ENCODE measurements around the gene PTCH2. TPM values are rescaled to one million over a fixed set of nuclear protein-coding genes. Genes with fewer than 3 reads are reported as not detected.
A peak's percentile ranks its signal among the peaks of the same experiment; 100 is the strongest.

The PTCH2 gene
- total and polyA plus RNA-seq, 2 of the 13 experiments (the other 11 are each of a cell fraction or from before 2014, with no cell fraction given), result 0.60 to 1.5 TPM

DNA sequence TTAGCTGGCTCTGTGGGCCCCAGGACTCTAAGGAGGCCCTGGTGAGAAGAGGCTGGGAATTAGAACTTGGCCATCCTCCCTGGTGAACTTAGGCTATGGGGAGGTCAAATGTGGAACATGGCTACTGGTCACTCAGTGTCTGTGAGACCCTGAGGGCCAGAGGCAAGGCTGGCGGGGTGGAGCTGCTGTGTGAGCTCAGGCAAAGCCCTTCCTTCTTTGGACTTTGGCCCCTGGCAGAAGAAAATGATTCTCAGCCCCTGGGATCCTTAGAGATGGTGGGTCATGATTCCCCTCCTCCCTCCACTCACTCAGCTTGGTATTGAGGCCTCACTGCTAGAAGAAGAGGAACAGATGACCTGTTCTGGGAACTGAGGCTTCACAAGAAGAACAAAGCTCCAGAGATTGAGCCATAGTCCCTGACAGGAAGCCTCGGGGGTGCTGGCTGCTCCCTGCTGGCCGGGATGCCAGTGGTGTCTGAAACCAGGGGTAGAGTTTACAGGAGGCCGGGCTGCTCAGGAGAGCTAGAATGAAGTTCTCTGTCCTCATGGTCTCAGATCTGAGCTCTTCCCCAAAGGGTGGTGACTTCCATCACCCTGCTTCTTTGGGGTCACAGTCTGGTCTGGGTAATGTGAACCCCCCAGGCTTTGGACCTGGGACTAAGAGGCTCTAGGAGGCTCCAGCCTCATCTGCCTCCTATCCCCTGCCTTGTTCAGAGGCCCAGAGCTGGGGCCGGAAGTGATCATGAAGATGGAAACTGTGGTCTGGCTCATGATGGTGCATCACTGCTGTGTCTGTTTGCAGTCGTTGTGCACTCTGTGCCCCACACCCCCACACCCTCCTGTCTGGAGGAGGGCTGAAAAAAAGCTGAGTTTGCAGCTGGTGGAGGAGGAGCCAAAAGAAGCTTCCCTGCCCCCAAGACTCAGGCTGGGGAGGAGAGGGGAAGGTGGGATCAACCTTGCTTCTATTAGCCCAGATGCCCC lies 33.8 kb downstream of the PTCH2 start (continued):
- TF ChIP-seq, protein P1, sequence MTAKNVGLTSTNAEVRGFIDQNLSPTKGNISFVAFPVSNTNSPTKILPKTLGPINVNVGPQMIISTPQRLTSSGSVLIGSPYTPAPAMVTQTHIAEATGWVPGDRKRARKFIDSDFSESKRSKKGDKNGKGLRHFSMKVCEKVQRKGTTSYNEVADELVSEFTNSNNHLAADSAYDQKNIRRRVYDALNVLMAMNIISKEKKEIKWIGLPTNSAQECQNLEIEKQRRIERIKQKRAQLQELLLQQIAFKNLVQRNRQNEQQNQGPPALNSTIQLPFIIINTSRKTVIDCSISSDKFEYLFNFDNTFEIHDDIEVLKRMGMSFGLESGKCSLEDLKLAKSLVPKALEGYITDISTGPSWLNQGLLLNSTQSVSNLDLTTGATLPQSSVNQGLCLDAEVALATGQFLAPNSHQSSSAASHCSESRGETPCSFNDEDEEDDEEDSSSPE (CRISPR knock-in tag; IDR thresholded peaks at IDR 0.05), result no peak
- TF ChIP-seq RNF2 (conservative IDR thresholded peaks at IDR 0.05; ENCODE audit: low read depth) (no peak), NR2F2 (IDR thresholded peaks at IDR 0.05; ENCODE audit: borderline replicate concordance, low read depth) (no peak), HDAC2 (CRISPR knock-in tag; IDR thresholded peaks at IDR 0.05) (no peak; the same call in 1 of the 2 replicates), ZNF616 (CRISPR knock-in tag; IDR thresholded peaks at IDR 0.05; ENCODE audit: low read depth) (no peak), ZNF251 (CRISPR knock-in tag; IDR thresholded peaks at IDR 0.05) (no peak), ZNF292 (CRISPR knock-in tag; IDR thresholded peaks at IDR 0.05; ENCODE audit: borderline replicate concordance, low read depth) (no peak), TAF15 (IDR thresholded peaks at IDR 0.05; ENCODE audit: low read depth, low read length, poor library complexity, severe bottlenecking) (no peak), SNRNP70 (IDR thresholded peaks at IDR 0.05; ENCODE audit: low read depth, low read length) (no peak), ISX (CRISPR knock-in tag; conservative IDR thresholded peaks at IDR 0.05) (no peak), MAF1 (CRISPR knock-in tag; IDR thresholded peaks at IDR 0.05; ENCODE audit: borderline replicate concordance) (no peak), ELF3 (CRISPR knock-in tag; IDR thresholded peaks at IDR 0.05) (no peak), GATA4 (IDR thresholded peaks at IDR 0.05; ENCODE audit: borderline replicate concordance, low read depth) (0 out of 2 replicates have a peak, but pooled peaks have one; percentile 12), KDM5A (IDR thresholded peaks at IDR 0.05; ENCODE audit: borderline replicate concordance, low read length) (no peak), SRF (IDR thresholded peaks at IDR 0.05; ENCODE audit: low read depth, low read length) (no peak)
- TF ChIP-seq, protein P2, sequence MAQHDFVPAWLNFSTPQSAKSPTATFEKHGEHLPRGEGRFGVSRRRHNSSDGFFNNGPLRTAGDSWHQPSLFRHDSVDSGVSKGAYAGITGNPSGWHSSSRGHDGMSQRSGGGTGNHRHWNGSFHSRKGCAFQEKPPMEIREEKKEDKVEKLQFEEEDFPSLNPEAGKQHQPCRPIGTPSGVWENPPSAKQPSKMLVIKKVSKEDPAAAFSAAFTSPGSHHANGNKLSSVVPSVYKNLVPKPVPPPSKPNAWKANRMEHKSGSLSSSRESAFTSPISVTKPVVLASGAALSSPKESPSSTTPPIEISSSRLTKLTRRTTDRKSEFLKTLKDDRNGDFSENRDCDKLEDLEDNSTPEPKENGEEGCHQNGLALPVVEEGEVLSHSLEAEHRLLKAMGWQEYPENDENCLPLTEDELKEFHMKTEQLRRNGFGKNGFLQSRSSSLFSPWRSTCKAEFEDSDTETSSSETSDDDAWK (CRISPR knock-in tag; IDR thresholded peaks at IDR 0.05), result no peak
- TF ChIP-seq, protein P3, sequence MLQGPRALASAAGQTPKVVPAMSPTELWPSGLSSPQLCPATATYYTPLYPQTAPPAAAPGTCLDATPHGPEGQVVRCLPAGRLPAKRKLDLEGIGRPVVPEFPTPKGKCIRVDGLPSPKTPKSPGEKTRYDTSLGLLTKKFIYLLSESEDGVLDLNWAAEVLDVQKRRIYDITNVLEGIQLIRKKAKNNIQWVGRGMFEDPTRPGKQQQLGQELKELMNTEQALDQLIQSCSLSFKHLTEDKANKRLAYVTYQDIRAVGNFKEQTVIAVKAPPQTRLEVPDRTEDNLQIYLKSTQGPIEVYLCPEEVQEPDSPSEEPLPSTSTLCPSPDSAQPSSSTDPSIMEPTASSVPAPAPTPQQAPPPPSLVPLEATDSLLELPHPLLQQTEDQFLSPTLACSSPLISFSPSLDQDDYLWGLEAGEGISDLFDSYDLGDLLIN (CRISPR knock-in tag; IDR thresholded peaks at IDR 0.05; ENCODE audit: borderline replicate concordance), result no peak
- TF ChIP-seq, protein P4, sequence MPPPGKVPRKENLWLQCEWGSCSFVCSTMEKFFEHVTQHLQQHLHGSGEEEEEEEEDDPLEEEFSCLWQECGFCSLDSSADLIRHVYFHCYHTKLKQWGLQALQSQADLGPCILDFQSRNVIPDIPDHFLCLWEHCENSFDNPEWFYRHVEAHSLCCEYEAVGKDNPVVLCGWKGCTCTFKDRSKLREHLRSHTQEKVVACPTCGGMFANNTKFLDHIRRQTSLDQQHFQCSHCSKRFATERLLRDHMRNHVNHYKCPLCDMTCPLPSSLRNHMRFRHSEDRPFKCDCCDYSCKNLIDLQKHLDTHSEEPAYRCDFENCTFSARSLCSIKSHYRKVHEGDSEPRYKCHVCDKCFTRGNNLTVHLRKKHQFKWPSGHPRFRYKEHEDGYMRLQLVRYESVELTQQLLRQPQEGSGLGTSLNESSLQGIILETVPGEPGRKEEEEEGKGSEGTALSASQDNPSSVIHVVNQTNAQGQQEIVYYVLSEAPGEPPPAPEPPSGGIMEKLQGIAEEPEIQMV (CRISPR knock-in tag; IDR thresholded peaks at IDR 0.05; ENCODE audit: low read depth), result no peak
- TF ChIP-seq, protein P5, sequence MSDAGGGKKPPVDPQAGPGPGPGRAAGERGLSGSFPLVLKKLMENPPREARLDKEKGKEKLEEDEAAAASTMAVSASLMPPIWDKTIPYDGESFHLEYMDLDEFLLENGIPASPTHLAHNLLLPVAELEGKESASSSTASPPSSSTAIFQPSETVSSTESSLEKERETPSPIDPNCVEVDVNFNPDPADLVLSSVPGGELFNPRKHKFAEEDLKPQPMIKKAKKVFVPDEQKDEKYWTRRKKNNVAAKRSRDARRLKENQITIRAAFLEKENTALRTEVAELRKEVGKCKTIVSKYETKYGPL (CRISPR knock-in tag; IDR thresholded peaks at IDR 0.05), result no peak

All from HepG2 (cell line).